ENCODE data around the gene AMH.

AMH gene

DNA sequence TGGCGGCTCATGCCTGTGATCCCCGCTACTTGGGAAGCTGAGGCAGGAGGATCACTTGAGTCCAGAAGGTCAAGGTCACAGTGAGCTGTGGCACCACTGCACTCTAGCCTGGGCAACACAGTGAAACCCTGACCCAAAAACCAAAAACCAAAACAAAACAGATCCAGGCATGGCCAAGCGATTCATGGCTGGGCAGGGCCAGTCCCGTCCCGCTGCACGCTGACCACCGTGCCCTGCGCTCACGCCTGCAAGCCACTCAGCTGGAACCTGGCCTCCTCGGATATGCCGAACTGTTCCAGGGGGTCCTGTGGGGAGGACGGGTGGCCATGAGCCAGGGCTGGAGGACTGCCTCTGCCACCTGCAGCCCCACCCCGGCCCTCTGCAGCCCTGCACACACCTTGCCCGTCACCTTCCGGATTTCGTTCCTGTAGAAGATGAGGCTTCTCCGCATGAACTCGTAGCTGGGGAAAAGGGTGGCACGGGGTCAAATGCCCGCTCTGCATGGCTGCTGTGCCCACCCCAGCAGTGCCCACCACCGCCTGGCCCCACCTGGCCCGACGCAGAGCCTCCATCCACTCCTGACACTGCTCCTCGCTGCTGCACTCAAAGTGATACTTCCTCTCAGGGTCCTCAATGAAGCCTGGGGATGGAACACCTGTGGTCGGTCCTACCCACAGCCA is 15.4 kb upstream of the AMH start:
- no peak overlapping the region for H3K4me3 ChIP-seq (ENCODE audit: low read depth, low read length)

DNA sequence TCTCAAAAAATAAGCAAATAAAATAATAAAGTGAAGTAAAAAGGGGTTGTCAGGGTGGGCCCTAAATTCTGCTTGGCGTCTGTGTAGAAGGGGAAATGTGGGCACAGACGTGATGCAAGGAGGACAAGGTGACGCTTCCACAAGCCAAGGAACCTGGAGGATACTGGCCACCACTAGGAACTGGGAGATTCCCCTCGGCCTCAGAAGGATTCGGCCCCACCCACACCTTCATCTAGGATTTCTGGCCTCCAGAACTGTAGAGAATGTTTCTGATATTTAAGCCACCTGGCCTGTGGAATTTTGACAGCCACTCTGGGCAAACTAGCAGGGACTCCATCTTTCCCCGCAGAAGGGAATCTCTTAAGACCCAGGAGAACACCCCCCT is 14.1 kb upstream of the AMH start:
- peak overlapping the region; percentile 71 for H3K4me3 ChIP-seq (ENCODE audit: low read depth, low read length)

DNA sequence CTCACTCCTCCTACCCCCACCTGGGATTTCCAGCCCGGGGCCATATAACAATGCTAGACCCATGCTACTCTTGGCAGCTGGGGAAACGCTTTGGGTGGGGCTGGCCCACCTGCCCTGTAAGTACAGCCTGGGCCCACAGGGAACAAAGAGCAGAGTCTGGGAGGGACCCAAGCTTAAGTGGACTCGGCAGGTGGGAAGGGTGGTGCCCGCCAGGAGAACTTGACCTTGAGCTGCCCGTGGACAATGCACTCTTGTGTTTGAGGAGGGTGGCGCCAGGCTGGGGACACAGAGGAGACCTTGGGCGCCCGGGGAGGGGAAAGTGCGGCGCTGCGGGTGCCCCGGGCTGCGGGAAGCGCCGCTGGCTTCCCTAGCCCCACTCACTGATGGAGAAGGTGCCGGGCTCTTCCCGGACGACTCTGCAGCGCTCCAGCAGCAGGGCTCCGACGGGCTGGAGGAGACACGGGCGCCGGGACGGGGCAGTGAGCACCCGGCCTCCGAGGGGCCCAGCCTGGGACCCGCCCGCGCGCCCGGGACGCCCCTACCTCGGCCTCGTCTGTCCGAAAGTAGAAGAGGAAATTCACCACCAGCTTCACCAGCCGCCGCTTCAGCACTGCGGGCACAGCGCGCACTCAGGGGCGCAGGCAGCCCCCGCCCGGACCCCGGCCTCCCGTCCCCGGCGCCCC is 13.6 kb upstream of the AMH start:
- peak overlapping the region; percentile 71 for H3K4me3 ChIP-seq (ENCODE audit: low read depth, low read length)

DNA sequence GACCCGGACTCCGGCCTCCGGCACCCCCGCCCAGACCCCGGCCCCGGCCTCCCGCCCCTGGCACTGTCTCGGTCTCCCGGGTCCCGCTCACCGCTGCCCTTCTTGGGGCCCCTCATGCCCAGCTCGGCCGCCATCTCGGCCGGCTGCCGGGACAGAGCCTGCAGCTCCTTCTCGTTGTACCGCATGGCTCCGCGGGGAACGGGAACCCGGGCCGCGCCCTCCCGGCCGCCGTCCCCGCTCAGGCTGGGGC is 13.1 kb upstream of the AMH start:
- peak overlapping the region; percentile 71 for H3K4me3 ChIP-seq (ENCODE audit: low read depth, low read length)

DNA sequence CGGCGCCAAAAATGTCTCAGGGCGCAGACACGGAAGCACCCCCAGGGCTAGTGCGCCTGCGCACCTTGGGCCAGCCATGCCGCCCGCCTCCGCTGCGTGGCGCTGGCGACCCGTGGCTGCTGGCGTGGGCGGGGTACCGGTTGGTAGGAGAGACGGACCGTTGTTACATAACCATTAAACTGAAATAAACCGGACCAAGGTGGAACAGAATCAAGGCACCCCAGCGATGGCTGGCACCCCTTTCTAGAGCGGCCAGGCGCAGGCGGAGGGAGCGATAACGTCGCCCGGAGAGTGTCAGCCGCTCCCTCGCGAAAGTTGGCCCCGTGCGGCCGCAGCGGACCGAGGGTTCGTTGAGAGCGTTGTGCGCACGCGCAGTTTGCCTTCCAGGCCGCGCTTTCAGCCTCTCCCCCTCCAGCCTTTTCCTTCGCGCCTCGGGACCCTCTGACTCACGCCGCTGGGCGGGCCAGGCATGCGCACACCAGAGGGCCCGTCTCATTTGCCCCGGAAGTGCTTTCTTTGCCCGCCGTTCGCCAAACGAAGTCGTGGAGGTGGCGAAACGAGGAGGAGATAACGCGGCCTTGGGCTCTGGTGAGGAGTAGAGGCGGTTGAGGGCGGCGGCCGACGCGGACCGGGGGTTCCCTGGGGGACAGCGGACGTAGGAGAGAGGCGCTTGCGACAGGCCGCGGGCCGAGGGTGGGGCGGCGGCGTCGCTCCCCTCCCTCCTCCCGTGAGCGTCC is 12.6 kb upstream of the AMH start, which contains the start of the genes PLEKHJ1 and SF3A2:
TSS of gene PLEKHJ1 (minus strand) at position 16 of the 737 bp plus-strand sequence. CDS start 81 bp downstream, outside the sequence.
TSS of gene SF3A2 (plus strand) at position 511 of the 737 bp plus-strand sequence. CDS start 6,595 bp downstream, outside the sequence.
- H3K4me3 ChIP-seq (ENCODE audit: low read depth, low read length): peak within 1 kb of the TSS; percentile 71

DNA sequence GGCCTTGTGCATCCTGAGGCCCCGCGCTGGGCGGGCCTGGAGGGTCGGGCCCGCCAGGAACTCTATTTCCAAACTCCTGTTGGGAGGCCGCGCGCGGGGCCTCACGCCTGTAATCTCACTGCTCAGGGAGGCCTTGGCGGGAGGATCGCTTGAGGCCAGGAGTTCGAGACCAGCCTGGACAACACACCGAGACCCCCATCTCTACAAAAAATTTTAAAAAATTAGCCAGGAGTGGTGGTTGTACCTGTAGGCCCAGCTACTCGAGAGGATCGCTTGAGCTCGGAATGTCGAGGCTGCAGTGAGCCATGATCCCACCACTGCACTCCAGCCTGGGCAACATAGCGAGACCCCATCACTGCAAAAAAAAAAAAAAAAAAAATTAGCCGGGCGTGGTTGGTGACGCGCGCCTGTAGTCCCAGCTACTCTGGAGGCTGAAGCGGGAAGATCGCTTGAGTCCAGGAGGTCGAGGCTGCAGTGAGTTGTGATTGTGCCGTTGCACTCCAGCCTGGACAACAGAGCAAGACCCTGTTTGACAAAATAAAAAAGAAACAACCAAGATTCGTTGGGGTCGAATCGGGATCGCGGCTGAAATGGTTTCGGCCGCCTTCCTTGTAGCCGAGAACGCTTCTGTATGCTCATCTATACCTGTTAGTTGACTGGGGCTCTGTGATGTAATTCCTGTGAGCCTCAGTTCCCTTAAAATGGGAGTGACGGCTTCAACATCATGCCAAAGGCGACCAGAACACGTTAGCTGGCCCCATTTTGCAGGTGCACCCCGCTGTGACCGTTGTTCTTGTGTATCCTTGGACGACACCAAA is 11.9 kb upstream of the AMH start:
- H3K4me3 ChIP-seq (ENCODE audit: low read depth, low read length): peak overlapping the region; percentile 71

DNA sequence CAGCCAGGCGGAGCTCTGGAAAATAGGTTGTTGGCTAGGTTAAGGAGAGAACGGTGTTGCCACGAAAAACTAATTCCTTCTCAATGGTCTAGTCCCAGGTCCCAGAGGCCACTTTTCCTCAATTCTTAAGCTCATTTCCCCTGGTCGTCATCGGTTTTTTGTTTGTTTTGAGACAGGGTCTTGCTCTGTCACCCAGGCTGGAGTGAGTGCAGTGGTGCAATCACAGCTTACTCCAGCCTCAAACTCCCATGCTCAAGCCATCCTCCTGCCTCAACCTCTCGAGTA is 11.3 kb upstream of the AMH start:
- no peak overlapping the region for H3K4me3 ChIP-seq (ENCODE audit: low read depth, low read length)

DNA sequence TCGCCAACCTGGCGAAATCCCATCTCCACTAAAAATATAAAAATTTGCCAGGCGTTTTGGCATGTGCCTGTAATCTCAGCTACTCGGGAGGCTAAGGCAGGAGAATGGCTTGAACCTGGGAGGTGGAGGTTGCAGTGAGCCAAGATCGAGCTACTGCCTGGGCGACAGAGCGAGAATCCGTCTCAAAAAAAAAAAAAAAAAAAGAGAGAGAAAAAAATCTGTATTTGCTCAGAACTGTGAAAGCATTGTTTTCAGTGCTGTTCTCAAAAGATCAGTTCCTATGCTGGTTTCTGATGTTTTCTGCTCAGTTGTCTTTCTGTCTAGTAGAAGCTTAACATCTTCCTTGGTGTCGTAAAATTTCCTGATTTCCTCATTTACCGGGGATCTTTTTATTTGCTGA is 9.9 kb upstream of the AMH start:
- H3K4me3 ChIP-seq (ENCODE audit: low read depth, low read length): no peak overlapping the region

DNA sequence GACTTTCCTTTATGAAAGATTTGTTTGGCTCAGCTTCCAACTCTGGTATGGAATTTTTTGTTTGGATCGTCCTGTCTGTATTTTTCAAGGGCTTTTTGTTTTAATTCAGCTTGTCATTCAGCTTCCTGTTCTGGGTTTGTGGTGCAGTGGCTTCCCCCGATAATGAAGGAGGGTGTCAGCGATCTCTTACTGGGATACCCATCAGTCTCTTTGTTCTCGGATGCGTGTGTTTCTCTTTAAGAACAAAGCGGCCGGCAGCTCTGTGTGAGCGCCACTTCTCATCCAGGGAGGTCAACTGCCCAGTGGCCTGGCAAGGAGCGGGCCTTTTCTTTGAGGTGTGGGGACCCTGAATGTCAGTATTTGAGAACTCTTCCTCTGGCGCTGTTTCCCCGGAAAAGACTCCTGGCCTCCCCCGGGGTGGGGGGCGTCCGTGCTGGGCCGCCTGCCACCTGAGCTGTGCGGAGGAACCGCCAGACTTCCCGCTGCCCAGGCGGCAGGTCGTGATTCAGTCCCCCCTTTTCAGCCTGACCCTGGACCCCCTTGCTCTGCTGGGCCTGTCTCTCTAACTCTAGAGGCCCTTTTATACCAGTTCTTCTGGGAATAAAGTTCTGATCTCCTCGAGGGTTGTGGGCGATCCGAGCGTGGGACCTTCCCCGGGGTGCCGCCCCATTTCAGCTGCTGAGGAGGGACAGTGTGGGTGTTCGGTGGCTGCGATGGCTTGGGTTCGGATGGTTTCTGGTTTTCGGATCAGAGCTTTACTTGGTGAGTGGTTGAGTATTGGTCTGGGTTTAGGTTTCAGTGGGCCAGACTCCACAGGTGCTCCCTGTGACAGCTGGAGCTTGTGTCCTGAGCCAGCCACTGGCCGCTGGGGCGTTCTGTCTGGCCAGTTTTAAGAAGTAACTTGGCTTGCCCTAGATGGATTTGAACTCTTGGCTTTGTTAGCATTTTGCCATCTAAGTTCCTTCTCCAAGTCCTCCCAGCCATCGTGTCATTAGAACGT is 9.1 kb upstream of the AMH start:
- H3K4me3 ChIP-seq (ENCODE audit: low read depth, low read length): no peak overlapping the region

DNA sequence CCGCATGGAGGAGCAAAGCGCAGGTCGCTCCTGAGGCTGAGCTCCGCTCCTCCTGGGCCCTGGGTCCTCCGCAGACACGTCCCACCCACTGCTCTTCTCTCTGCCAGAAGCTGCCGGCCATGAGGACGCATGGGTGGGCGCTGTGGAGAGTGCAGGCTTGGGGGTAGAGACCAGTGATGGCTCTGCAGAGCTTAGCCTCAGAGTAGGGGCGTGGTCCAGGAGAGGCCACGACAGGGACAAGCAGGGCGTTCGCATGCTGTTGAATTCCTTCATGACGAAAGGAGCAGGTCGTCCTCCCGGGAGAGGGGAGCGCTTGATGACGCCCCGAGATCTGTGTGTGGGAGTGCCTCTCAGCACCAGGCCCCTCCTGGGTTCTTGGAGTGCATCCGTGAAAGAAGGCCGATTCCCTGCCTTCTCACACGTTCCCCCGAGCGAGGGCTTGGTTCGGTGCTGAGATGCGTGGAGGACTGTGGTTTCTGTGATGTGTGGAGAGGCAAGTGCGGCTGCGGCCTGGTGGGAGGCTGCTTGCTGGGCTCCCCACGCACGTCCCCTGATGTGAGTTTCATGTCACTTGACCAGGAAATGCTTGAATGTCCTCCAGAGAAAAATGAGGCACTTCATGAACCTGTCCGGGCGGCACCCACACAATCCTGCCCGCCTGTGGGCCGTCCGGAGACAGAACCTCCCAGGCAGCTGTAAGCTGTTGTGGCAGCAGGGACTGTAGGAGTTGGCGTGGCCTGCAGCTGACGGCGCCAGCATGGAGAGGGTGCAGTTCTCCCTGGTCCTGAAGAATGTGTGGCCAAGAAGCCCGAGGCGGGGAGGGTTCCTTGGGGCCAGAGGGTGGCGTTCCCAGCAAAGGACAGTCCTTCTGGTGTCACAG is 8.0 kb upstream of the AMH start:
- no peak overlapping the region for H3K4me3 ChIP-seq (ENCODE audit: low read depth, low read length)

DNA sequence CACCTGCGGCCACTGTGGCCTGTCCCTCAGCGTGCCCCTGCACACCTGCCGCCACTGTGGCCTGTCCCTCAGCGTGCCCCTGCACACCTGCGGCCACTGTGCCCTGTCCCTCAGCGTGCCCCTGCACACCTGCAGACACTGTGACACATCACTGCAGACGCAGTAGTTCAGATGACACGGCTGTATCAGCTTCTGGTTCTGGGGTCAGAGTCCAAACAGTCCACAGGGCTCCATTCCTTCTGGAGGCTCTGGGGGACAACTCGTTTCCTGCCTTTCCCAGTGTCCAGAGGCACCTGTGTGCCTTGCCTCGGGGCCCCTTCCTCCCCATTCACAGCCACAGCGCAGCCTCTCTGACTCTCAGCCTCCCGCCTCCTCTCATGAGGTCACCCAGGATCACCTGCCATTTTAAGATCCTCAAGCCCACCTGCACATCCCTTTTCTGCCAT is 7.0 kb upstream of the AMH start:
- no peak overlapping the region for H3K4me3 ChIP-seq (ENCODE audit: low read depth, low read length)

DNA sequence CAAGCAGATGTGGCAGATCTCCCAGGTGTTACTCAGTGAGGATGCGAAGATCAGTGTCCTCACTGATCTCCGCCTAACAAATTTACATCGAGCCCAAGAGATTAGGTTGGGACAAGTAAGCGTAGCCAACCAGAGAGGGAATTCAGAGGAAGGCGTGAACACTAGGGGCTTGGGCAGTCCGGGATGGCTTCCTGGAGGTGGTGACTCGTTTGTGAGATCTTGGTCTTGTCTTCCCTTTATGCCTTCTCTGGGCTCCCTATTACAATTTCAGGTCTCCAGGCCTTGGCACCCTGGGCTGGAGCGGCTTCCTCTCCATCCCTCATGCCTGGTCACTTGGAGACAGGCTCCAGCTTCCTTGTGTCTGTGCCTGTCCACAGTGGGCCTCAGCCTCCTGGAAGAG is 6.3 kb upstream of the AMH start:
- no peak overlapping the region for H3K4me3 ChIP-seq (ENCODE audit: low read depth, low read length)

DNA sequence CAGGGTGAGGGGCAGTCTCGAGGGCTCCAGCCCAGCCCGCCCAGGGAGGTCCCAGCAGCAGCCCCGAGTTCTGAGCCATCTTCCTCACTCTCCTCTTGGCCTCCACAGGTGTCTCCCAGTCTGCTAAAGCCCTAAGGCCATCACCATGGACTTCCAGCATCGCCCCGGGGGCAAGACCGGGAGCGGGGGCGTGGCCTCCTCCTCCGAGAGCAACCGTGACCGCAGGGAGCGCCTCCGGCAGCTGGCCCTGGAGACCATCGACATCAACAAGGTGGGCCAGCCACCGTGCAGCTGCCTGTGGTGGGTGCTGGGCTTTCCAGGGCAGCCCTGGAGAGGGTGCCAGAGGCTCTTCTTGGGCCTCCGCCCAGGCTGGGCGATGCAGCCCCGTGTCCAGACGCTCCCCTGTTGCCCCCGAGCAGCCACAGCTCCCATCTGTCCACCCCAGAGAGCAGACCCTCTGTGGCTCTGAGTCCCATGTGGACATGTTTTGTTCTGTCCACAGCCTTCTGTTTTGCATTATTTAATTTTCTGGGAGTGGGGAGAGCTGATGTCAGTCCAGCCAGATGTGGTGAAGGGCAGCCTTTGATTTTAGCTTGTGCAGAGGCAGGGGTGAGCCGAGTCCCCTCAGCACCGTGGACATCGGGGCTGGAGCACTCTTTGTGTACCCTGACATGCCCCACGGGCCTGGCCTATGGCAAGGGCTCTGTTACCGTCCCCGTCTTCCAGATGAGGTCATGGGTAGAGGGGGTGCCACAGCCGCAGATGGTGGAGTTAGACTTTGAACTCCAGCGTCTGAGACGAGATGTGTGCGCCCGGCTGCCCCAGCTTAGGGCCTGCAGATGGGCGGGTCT is 5.6 kb upstream of the AMH start:
- no peak overlapping the region for H3K4me3 ChIP-seq (ENCODE audit: low read depth, low read length)

DNA sequence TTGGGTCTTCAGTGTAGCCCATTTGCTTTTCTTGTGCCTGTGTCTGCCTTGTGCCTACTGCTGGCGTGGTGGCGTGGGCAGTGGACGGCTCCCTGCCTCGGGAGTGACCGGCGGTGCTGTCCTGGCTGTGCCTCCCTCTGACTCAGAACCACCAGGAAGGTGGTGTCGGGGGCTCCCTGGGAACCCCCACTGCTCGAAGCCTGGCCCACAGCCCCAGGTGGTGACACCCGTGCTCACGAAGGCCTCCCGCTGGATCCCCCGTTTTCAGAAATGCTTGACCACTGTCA is 5.1 kb upstream of the AMH start:
- H3K4me3 ChIP-seq (ENCODE audit: low read depth, low read length): no peak overlapping the region

DNA sequence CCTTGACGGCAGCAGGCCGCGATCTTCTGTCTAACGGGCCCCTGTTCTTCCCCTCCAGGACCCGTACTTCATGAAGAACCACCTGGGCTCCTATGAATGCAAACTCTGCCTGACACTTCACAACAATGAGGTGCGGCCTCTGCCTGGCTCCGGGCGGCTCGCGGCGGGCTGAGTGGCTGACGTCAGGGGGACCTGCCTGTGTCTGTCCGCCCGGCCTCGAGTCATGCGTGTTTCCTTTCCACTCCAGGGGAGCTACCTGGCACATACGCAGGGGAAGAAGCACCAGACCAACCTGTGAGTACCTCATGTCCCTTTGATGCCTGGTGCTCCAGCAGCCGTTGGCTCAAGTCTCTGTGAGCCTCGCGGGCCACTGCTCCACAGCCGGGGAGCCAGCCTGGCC is 4.6 kb upstream of the AMH start:
- H3K4me3 ChIP-seq (ENCODE audit: low read depth, low read length): no peak overlapping the region

DNA sequence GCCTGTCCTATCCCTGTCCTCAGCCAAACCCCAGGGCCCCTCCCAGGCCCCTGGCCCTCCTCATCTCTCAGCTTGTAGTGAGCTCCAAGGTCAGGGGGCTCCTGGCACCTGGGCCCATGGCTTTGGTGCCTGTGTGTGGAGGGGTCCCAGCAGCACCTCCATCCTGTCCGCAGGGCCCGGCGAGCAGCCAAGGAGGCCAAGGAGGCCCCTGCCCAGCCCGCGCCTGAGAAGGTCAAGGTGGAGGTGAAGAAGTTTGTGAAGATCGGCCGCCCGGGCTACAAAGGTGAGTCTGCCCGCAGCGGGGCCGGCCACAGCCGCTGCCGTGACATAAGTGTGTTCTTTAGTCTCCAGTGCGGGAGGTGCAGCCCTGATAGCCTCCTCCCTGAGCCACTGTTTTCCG is 3.9 kb upstream of the AMH start:
- H3K4me3 ChIP-seq (ENCODE audit: low read depth, low read length): no peak overlapping the region

DNA sequence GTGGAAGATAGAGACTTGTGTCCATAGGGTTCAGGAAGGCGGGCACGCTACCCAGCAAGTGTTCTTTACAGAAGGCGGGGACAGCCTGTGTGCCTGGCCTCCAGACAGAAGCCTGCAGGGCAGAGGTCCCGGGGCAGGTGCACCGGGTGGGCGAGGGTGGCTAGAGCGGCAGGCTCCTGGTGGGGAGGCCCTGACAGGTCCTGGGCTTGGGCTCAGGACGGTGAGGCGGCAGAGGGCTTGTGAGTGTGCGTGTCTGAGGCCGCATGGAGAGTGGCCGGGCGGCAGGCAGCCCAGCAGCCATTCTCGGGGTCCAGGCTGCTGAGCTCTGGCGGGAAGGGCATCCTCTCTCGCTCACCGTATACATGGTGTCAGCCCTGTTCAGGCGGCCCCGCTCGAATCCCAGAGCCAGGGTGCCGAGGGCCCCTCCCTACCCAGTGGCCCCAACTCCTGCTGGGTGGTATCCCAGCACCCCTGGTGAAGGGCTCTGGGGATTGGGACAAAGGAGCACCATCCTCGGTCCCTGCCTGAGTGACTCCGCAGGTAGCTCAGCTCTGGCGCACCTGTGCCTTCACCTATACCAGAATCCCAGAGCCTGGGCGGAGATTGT is 3.0 kb upstream of the AMH start:
- H3K4me3 ChIP-seq (ENCODE audit: low read depth, low read length): no peak overlapping the region

DNA sequence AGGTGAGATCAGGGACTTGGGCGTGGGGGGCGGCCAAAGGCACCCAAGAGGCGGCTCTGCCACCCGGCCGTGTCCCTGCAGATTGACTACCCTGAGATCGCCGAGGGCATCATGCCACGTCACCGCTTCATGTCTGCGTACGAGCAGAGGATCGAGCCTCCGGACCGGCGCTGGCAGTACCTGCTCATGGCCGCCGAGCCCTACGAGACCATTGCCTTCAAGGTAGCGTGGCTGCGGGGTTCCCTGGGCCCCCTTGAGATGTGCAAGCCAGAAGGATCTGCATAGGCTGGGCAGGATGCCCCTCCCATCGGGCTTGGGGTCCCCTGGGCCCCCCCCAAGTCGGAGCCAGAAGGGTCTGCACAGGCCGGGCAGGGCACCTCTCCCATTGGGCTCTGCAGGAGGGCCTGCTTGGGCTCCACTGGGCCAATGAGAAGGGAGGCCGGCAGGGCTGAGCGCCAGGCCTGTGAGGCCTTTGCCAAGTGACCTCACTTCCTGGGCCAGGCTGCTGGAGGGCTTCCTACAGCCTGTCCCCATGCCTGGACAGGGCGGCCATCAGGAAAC is 2.2 kb upstream of the AMH start:
- H3K4me3 ChIP-seq (ENCODE audit: low read depth, low read length): no peak overlapping the region

Measured in iPS-11a (cell line).